SK-N-SH treated with all-trans-retinoic acid at 6 μM for 48 hours (cell line): Measurements from ENCODE around the gene FOXL1.

Experiments used
- ATAC-seq: fragments of 200-7000 bp; cut with Tn5 transposase; 3 replicates; pipeline ENCODE4 v1.9.1; 2020; ENCODE audit warnings: mild to moderate bottlenecking, moderate library complexity
- ARNTL ChIP-seq: fragments of 450-650 bp; formaldehyde crosslinking; IDR thresholded peaks from 2 replicates; pipeline ENCODE4 v1.5.0; 2020; ENCODE audit warnings: low read depth, mild to moderate bottlenecking, moderate library complexity, borderline replicate concordance
- BACH2 ChIP-seq: fragments of 250-450 bp; sonication (Bioruptor Pico); IDR thresholded peaks from 2 replicates; pipeline ENCODE4 v1.9.0; 2021; ENCODE audit warnings: mild to moderate bottlenecking, borderline replicate concordance
- CREB5 ChIP-seq: fragments of 250-450 bp; sonication (Bioruptor Pico); IDR thresholded peaks from 2 replicates; pipeline ENCODE4 v1.5.1; 2020; ENCODE audit warnings: low read depth, mild to moderate bottlenecking, moderate library complexity
- CSDC2 ChIP-seq: fragments of 250-450 bp; sonication (Bioruptor Pico); IDR thresholded peaks from 2 replicates; pipeline ENCODE4 v1.5.0; 2020; ENCODE audit warnings: mild to moderate bottlenecking, moderate library complexity
- CSRNP3 ChIP-seq: fragments of 250-450 bp; sonication (Bioruptor Pico); IDR thresholded peaks from 2 replicates; pipeline ENCODE4 v1.5.1; 2021; ENCODE audit warnings: mild to moderate bottlenecking, moderate library complexity
- ESRRG ChIP-seq: fragments of 250-450 bp; sonication (Bioruptor Pico); IDR thresholded peaks from 2 replicates; pipeline ENCODE4 v1.6.1; 2021; ENCODE audit warnings: mild to moderate bottlenecking
- GLIS3 ChIP-seq: fragments of 250-450 bp; sonication (Bioruptor Pico); IDR thresholded peaks from 2 replicates; pipeline ENCODE4 v1.5.0; 2020; ENCODE audit warnings: mild to moderate bottlenecking, moderate library complexity
- ISL1 ChIP-seq: fragments of 250-450 bp; sonication (Bioruptor Pico); IDR thresholded peaks from 2 replicates; pipeline ENCODE4 v2.1.2; 2022; ENCODE audit warnings: mild to moderate bottlenecking, moderate library complexity
- OSR1 ChIP-seq: fragments of 250-450 bp; sonication (Bioruptor Pico); IDR thresholded peaks from 2 replicates; pipeline ENCODE4 v1.8.0; 2022; ENCODE audit warnings: moderate library complexity, mild to moderate bottlenecking, inconsistent platforms
- POU6F1 ChIP-seq: fragments of 250-450 bp; sonication (Bioruptor Pico); IDR thresholded peaks from 2 replicates; pipeline ENCODE4 v1.8.0; 2021; ENCODE audit warnings: low read depth, mild to moderate bottlenecking, moderate library complexity, borderline replicate concordance
- PPARA ChIP-seq: fragments of 250-450 bp; sonication (Bioruptor Pico); IDR thresholded peaks from 2 replicates; pipeline ENCODE4 v1.5.0; 2020; ENCODE audit warnings: mild to moderate bottlenecking, borderline replicate concordance
- RARB ChIP-seq: fragments of 250-450 bp; sonication (Bioruptor Pico); IDR thresholded peaks from 2 replicates; pipeline ENCODE4 v1.8.0; 2021; ENCODE audit warnings: mild to moderate bottlenecking, moderate library complexity
- TCF4 ChIP-seq: fragments of 250-450 bp; sonication (Bioruptor Pico); IDR thresholded peaks from 2 replicates; pipeline ENCODE4 v1.8.0; 2021; ENCODE audit warnings: mild to moderate bottlenecking, moderate library complexity, borderline replicate concordance
- TOX ChIP-seq: fragments of 250-450 bp; sonication (Bioruptor Pico); IDR thresholded peaks from 2 replicates; pipeline ENCODE4 v1.8.0; 2021; ENCODE audit warnings: mild to moderate bottlenecking, moderate library complexity, borderline replicate concordance
- TSHZ2 ChIP-seq: fragments of 250-450 bp; sonication (Bioruptor Pico); IDR thresholded peaks from 2 replicates; pipeline ENCODE4 v1.5.0; 2020; ENCODE audit warnings: mild to moderate bottlenecking, moderate library complexity
- ZC3H10 ChIP-seq: fragments of 250-450 bp; sonication (Bioruptor Pico); IDR thresholded peaks from 2 replicates; pipeline ENCODE4 v1.5.1; 2021; ENCODE audit warnings: mild to moderate bottlenecking, moderate library complexity
- ZFP3 ChIP-seq: fragments of 250-450 bp; sonication (Bioruptor Pico); IDR thresholded peaks from 2 replicates; pipeline ENCODE4 v1.5.0; 2020; ENCODE audit warnings: mild to moderate bottlenecking, moderate library complexity
- ZFP30 ChIP-seq: fragments of 450-650 bp; formaldehyde crosslinking; IDR thresholded peaks from 2 replicates; pipeline ENCODE4 v1.5.0; 2022; ENCODE audit warnings: mild to moderate bottlenecking, moderate library complexity
- ZNF565 ChIP-seq: fragments of 450-650 bp; formaldehyde crosslinking; conservative IDR thresholded peaks from 2 replicates; pipeline ENCODE4 v1.5.0; 2020; ENCODE audit warnings: low read depth, mild to moderate bottlenecking, moderate library complexity
- ZNF70 ChIP-seq: fragments of 450-650 bp; formaldehyde crosslinking; IDR thresholded peaks from 2 replicates; pipeline ENCODE4 v1.5.0; 2020; ENCODE audit warnings: mild to moderate bottlenecking, moderate library complexity
- ZNF8 ChIP-seq: fragments of 450-650 bp; formaldehyde crosslinking; IDR thresholded peaks from 2 replicates; pipeline ENCODE4 v1.5.0; 2020; ENCODE audit warnings: mild to moderate bottlenecking, moderate library complexity

The FOXL1 gene

GRCh38 chr16:86563469-86564345 lies 14.6 kb upstream of the FOXL1 start:
- peak; percentile 71 for ATAC-seq
- no peak for TF ChIP-seq ZFP3
- no peak for TF ChIP-seq ZFP30 (CRISPR knock-in tag)
- TF ChIP-seq POU6F1, result no peak
- TF ChIP-seq CREB5, result no peak
- TF ChIP-seq ZC3H10, result no peak
- TF ChIP-seq CSRNP3 (CRISPR knock-in tag), result no peak
- no peak for TF ChIP-seq ZNF8 (CRISPR knock-in tag)
- TF ChIP-seq ZNF565, result no peak
- no peak for TF ChIP-seq ISL1
- no peak for TF ChIP-seq ESRRG
- TF ChIP-seq BACH2 (CRISPR knock-in tag), result no peak
- TF ChIP-seq RARB (CRISPR knock-in tag), result no peak
- no peak for TF ChIP-seq GLIS3 (CRISPR knock-in tag)
- no peak for TF ChIP-seq OSR1 (CRISPR knock-in tag)
- TF ChIP-seq CSDC2, result no peak
- no peak for TF ChIP-seq ZNF70 (CRISPR knock-in tag)
- no peak for TF ChIP-seq TCF4 (CRISPR knock-in tag)
- no peak for TF ChIP-seq TOX
- no peak for TF ChIP-seq ARNTL (CRISPR knock-in tag)

- ATAC-seq, result no peak
- TF ChIP-seq BACH2 (CRISPR knock-in tag) (no peak), GLIS3 (CRISPR knock-in tag) (no peak), OSR1 (CRISPR knock-in tag) (no peak), ZNF8 (CRISPR knock-in tag) (no peak), ESRRG (no peak), TCF4 (CRISPR knock-in tag) (no peak)
- TF ChIP-seq, all 23 proteins: peak for 0
Observed at GRCh38 chr16:86565181-86565631, 13.1 kb upstream of the FOXL1 start.

- ATAC-seq, result no peak
- TF ChIP-seq OSR1 (CRISPR knock-in tag), result no peak
- TF ChIP-seq TSHZ2 (CRISPR knock-in tag), result no peak
- no peak for TF ChIP-seq CSDC2
- no peak for TF ChIP-seq BACH2 (CRISPR knock-in tag)
- no peak for TF ChIP-seq CSRNP3 (CRISPR knock-in tag)
- no peak for TF ChIP-seq ZFP3
- TF ChIP-seq PPARA (CRISPR knock-in tag), result no peak
- no peak for TF ChIP-seq RARB (CRISPR knock-in tag)
- no peak for TF ChIP-seq GLIS3 (CRISPR knock-in tag)
- TF ChIP-seq ISL1, result no peak
- no peak for TF ChIP-seq CREB5
- TF ChIP-seq TOX, result no peak
- no peak for TF ChIP-seq ZC3H10
- no peak for TF ChIP-seq POU6F1
- TF ChIP-seq ZFP30 (CRISPR knock-in tag), result no peak
- TF ChIP-seq TCF4 (CRISPR knock-in tag), result no peak
Observed at GRCh38 chr16:86565644-86566511, 12.5 kb upstream of the FOXL1 start.
